HepG2 (cell line): ENCODE measurements around the gene BPIFB2. TPM values are rescaled to one million over a fixed set of nuclear protein-coding genes. Genes with fewer than 3 reads are reported as not detected.
A peak's percentile ranks its signal among the peaks of the same experiment; 100 is the strongest.

Source experiments
- ATAC-seq: fragments of 200-7000 bp; cut with Tn5 transposase; 3 replicates; pipeline ENCODE4 v1.9.1; 2020; ENCODE audit warnings: mild to moderate bottlenecking, moderate library complexity
- BruUV-seq: library from RNA; stranded (reverse); fragments of 400-500 nt; replicated peaks from 2 replicates; lab custom pipeline; 2021; lab: Mats Ljungman, UMichigan
- CTCF ChIA-PET: fragments of 300-600 bp; formaldehyde crosslinking; extraction: SDS; loops from one replicate; lab custom pipeline; 2021; ENCODE audit warnings: low total read pairs, inconsistent platforms, low intra/inter-chr PET ratio; lab: Yijun Ruan, JAX
- POLR2A ChIA-PET: fragments of 350-600 bp; sonication (Branson Sonifier 250); formaldehyde crosslinking; loops from one replicate; lab custom pipeline; 2020; ENCODE audit warnings: antibody characterized with exemption, inconsistent platforms; lab: Yijun Ruan, JAX
- DNase-seq: peaks from one replicate; pipeline ENCODE4 v3.0.0-alpha.2; 2015; ENCODE audit warnings: low spot score
- FAIRE-seq: peaks from 3 replicates; lab custom pipeline; 2011; peaks lifted over from hg19 to GRCh38; lab: Jason Lieb, UNC
- H2AFZ ChIP-seq: one replicate; pipeline ENCODE4 v1.6.1; 2011; ENCODE audit warnings: low read length, inconsistent platforms
- H3K27ac ChIP-seq: fragments of 300-600 bp; 3 replicates; pipeline ENCODE4 v1.8.0; 2011; ENCODE audit warnings: mixed run types, mild to moderate bottlenecking, mixed read lengths, low read length, inconsistent platforms; ENCODE audit not compliant: insufficient read depth; ENCODE audit errors: extremely low read length
- H3K27me3 ChIP-seq, 2 experiments: fragments of 200-600 bp in 1 of 2; 2 replicates in 1 of 2; 3 replicates in 1 of 2; pipeline versions ENCODE4 v1.6.0 to v1.8.0; 2011; ENCODE audit warnings: low read length in 2 of 2, mild to moderate bottlenecking in 2 of 2, moderate library complexity in 2 of 2, inconsistent platforms in 1 of 2; ENCODE audit not compliant: insufficient read depth in 2 of 2, control insufficient read depth in 1 of 2
- H3K36me3 ChIP-seq, 2 experiments: fragments of 200-600 bp in 1 of 2; replicated peaks in 1 of 2; 2 replicates in 1 of 2; 3 replicates in 1 of 2; pipeline versions ENCODE4 v1.5.1 to v1.8.0; 2011; ENCODE audit warnings: low read length in 2 of 2, inconsistent platforms in 1 of 2; ENCODE audit not compliant: insufficient read depth in 2 of 2, control insufficient read depth in 1 of 2
- H3K4me1 ChIP-seq: 2 replicates; pipeline ENCODE4 v1.5.1; 2012; ENCODE audit warnings: low read length, inconsistent platforms; ENCODE audit not compliant: insufficient read depth
- H3K4me2 ChIP-seq: 2 replicates; pipeline ENCODE4 v1.6.0; 2011; ENCODE audit warnings: low read depth, low read length, inconsistent platforms
- H3K4me3 ChIP-seq, 3 experiments: fragments of 200-600 bp in 1 of 3; sonication (generic), shearing (Covaris generic) in 1 of 3; replicated peaks in 1 of 3; 2 replicates each; pipeline ENCODE4 v1.5.1; 2011 to 2016; ENCODE audit warnings: low read length in 3 of 3, inconsistent platforms in 2 of 3, low read depth in 2 of 3, mild to moderate bottlenecking in 2 of 3, control low read depth in 1 of 3, mixed read lengths in 1 of 3; ENCODE audit not compliant: insufficient read depth in 1 of 3
- H3K79me2 ChIP-seq: one replicate; pipeline ENCODE4 v1.6.1; 2011; ENCODE audit warnings: low read length, inconsistent platforms; ENCODE audit not compliant: insufficient read depth
- H3K9ac ChIP-seq: 2 replicates; pipeline ENCODE4 v1.6.0; 2011; ENCODE audit warnings: mild to moderate bottlenecking, low read depth, low read length, inconsistent platforms; ENCODE audit not compliant: insufficient read depth
- H3K9me3 ChIP-seq: 2 replicates; pipeline ENCODE4 v1.5.1; 2012; ENCODE audit warnings: mild to moderate bottlenecking, low read length
- H4K20me1 ChIP-seq: 2 replicates; pipeline ENCODE4 v1.6.0; 2011; ENCODE audit warnings: inconsistent platforms, mild to moderate bottlenecking, low read length, moderate library complexity; ENCODE audit not compliant: insufficient read depth
- CREB1 ChIP-seq, 2 experiments: fragments of 450-650 bp in 1 of 2; IDR thresholded peaks; 2 replicates each; pipeline ENCODE4 v1.6.1; 2016 to 2017; ENCODE audit warnings: control low read depth in 1 of 2, mild to moderate bottlenecking in 1 of 2, missing compliant biosample characterization in 1 of 2, missing genetic modification characterization in 1 of 2
- HNF1A ChIP-seq, 2 experiments: sonication (generic) in 1 of 2; formaldehyde crosslinking in 1 of 2; IDR thresholded peaks; 2 replicates each; pipeline versions ENCODE4 v1.4.0 to v1.6.1; 2016 to 2020; ENCODE audit warnings: borderline replicate concordance in 1 of 2, low read depth in 1 of 2, mild to moderate bottlenecking in 1 of 2, missing genetic modification reagents in 1 of 2
- NCOA5 ChIP-seq: sonication (generic); formaldehyde crosslinking; IDR thresholded peaks from 2 replicates; pipeline ENCODE4 v1.4.0; 2020; ENCODE audit warnings: missing genetic modification reagents
- NRL ChIP-seq: sonication (generic); formaldehyde crosslinking; IDR thresholded peaks from 2 replicates; pipeline ENCODE4 v1.5.0; 2020; ENCODE audit warnings: missing genetic modification reagents, mild to moderate bottlenecking, moderate library complexity, borderline replicate concordance
- TRIM24 ChIP-seq: sonication (generic); formaldehyde crosslinking; IDR thresholded peaks from 2 replicates; pipeline ENCODE4 v1.8.0; 2022; ENCODE audit warnings: mild to moderate bottlenecking, missing genetic modification reagents
- ZNF296 ChIP-seq: sonication (generic); formaldehyde crosslinking; conservative IDR thresholded peaks from 2 replicates; pipeline ENCODE4 v1.5.0; 2020; ENCODE audit warnings: mild to moderate bottlenecking, missing genetic modification reagents
- ZNF710 ChIP-seq: sonication (generic); formaldehyde crosslinking; IDR thresholded peaks from 2 replicates; pipeline ENCODE4 v1.5.0; 2020; ENCODE audit warnings: mild to moderate bottlenecking, missing genetic modification reagents, borderline replicate concordance
- WGBS: methylation state at CpG from one replicate; pipeline ENCODE4 v1.1.6; 2017; ENCODE audit warnings: low lambda C conversion rate; 5-methylcytosine and 5-hydroxymethylcytosine counted together
- in situ Hi-C: cut with HindIII; loops from 2 replicates; pipeline ENCODE4 v1.10.0; 2017; ENCODE audit warnings: low pct_unique_long_range_greater_than_20kb; ENCODE audit not compliant: extremely low pct_ligation_motif_present
- intact Hi-C: fragments of 100-400 bp; cut with micrococcal nuclease; formaldehyde crosslinking; loops from one replicate; pipeline ENCODE4 v1.10.0; 2022; ENCODE audit not compliant: unreplicated experiment
- polyA plus RNA-seq, 8 experiments: library from polyadenylated mRNA; depleted of rRNA in 3 of 8; stranded (reverse) in 7 of 8; unstranded in 1 of 8; fragments of >200 nt; fragmentation: Illumina TruSeq in 4 of 8; extraction: Trizol in 4 of 8; gene quantifications; 2 replicates each; pipeline versions ENCODE4 v1.2.1 to v1.2.3, GENCODE V29; 2011 to 2016; ENCODE audit warnings: low read depth in 4 of 8, missing spikeins in 1 of 8, mixed read lengths in 1 of 8; ENCODE audit not compliant: insufficient read depth in 1 of 8
- total RNA-seq, 5 experiments: library from RNA; depleted of rRNA; stranded (reverse); fragments of >200 nt; fragmentation: Illumina TruSeq; extraction: Trizol; gene quantifications; 2 replicates each; pipeline ENCODE4 v1.2.3, GENCODE V29; 2016; ENCODE audit warnings: low read depth in 1 of 5

Gene BPIFB2
- total and polyA plus RNA-seq, 2 of the 13 experiments (the other 11 are each of a cell fraction or from before 2014, with no cell fraction given): 54.5 to 902 TPM

- TF ChIP-seq ZNF710 (CRISPR knock-in tag): no peak
Measured at GRCh38 chr20:32987044-32987825, 20.3 kb upstream of the BPIFB2 start (continued).

GRCh38 chr20:32988008-32988407, 19.5 kb upstream of the BPIFB2 start:
- ChIA-PET CTCF (no interaction called here), POLR2A (no interaction called here)
- no peaks in the 10 kb centered on the region for H3K36me3 ChIP-seq
- peaks cover 4% of the 10 kb centered on the region for H3K4me1 ChIP-seq
- intact Hi-C loops (no loop called here), in situ Hi-C loops (no loop called here)
- H3K27me3 ChIP-seq: peaks cover 0 to 55% of the 10 kb centered on the region in 2 experiments; a peak in 3 of 5 replicates
- ATAC-seq (no peak), DNase-seq (no peak), FAIRE-seq (no peak)
- no peaks in the 10 kb centered on the region for H3K9me3 ChIP-seq
- H3K9ac ChIP-seq: no peak overlapping the region
- H3K4me3 ChIP-seq: no peak overlapping the region
- H3K4me2 ChIP-seq: no peak overlapping the region
- H3K27ac ChIP-seq: no peak overlapping the region
- BruUV-seq: no TSS peak
- WGBS: 50% methylated on average over 13 of the region's 16 CpGs
- no peaks in the 10 kb centered on the region for H3K79me2 ChIP-seq
- TF ChIP-seq NCOA5 (CRISPR knock-in tag) (no peak), TRIM24 (CRISPR knock-in tag) (no peak), ZNF296 (CRISPR knock-in tag) (no peak), CREB1 (IDR thresholded peaks at IDR 0.05) (peak; percentile 68), CREB1 (CRISPR knock-in tag; IDR thresholded peaks at IDR 0.05) (no peak), NRL (CRISPR knock-in tag) (0 out of 2 replicates have a peak, but pooled peaks have one; percentile 44), HNF1A (IDR thresholded peaks at IDR 0.05; ENCODE audit: low read depth) (no peak), HNF1A (CRISPR knock-in tag; IDR thresholded peaks at IDR 0.05; ENCODE audit: borderline replicate concordance) (0 out of 2 replicates have a peak, but pooled peaks have one; percentile 36)
- no peak overlapping the region for H2AFZ ChIP-seq
- H4K20me1 ChIP-seq: no peaks in the 10 kb centered on the region
